Stomach (tissue), 9 donors: ENCODE measurements around the gene NR2F2. TPM values are rescaled to one million over a fixed set of nuclear protein-coding genes. Genes with fewer than 3 reads are reported as not detected.

Experiments used
- DNase-seq, 2 donors: peaks; one replicate each; pipeline versions ENCODE4 v3.0.0 to v3.0.0-alpha.2; 2013 to 2019
- H3K27ac ChIP-seq, 5 donors: fragments of 200-600 bp in 4 of 5; sonication (generic) in 4 of 5; one replicate each; pipeline ENCODE4 v1.5.1; 2013 to 2019; ENCODE audit warnings: mild to moderate bottlenecking in 1 of 5, moderate library complexity in 1 of 5
- H3K27me3 ChIP-seq, 3 donors: fragments of 200-600 bp; sonication (generic); one replicate each; pipeline ENCODE4 v1.5.1; 2017 to 2019; ENCODE audit warnings: mixed run types in 1 of 3
- H3K36me3 ChIP-seq, 4 donors: fragments of 200-600 bp; sonication (generic); 1 replicate in 3 of 4; 2 replicates in 1 of 4; pipeline ENCODE4 v1.5.1; 2016 to 2019
- H3K4me1 ChIP-seq, 4 donors: fragments of 200-600 bp; sonication (generic); one replicate each; pipeline ENCODE4 v1.5.1; 2016 to 2019
- H3K4me3 ChIP-seq, 4 donors: fragments of 200-600 bp; sonication (generic) in 3 of 4; one replicate each; pipeline ENCODE4 v1.5.1; 2016 to 2019; ENCODE audit warnings: mild to moderate bottlenecking in 1 of 4
- H3K9me3 ChIP-seq, 4 donors: fragments of 200-600 bp; sonication (generic); one replicate each; pipeline ENCODE4 v1.5.1; 2016 to 2019
- CTCF ChIP-seq, 7 experiments: fragments of 450-650 bp in 4 of 7; fragments of 200-600 bp in 3 of 7; sonication (generic) in 3 of 7; IDR thresholded peaks; one replicate each; pipeline ENCODE4 v1.5.1; 2016 to 2019; ENCODE audit warnings: antibody characterized with exemption in 7 of 7, control low read depth in 2 of 7, mild to moderate bottlenecking in 1 of 7
- EP300 ChIP-seq: sonication (generic); formaldehyde crosslinking; IDR thresholded peaks from one replicate; pipeline ENCODE4 v1.6.1; 2017; ENCODE audit warnings: antibody characterized with exemption
- POLR2A ChIP-seq, 4 donors: fragments of 450-650 bp; IDR thresholded peaks; one replicate each; pipeline ENCODE4 v1.6.1; 2016; ENCODE audit warnings: antibody characterized with exemption in 4 of 4, control low read depth in 2 of 4, mild to moderate bottlenecking in 1 of 4, moderate library complexity in 1 of 4
- POLR2AphosphoS5 ChIP-seq, 3 donors: sonication (generic); formaldehyde crosslinking; IDR thresholded peaks; one replicate each; pipeline ENCODE4 v1.6.1; 2016; ENCODE audit warnings: antibody characterized with exemption in 3 of 3
- WGBS, 5 donors: extraction: QIAGEN DNeasy Blood & Tissue Kit in 3 of 5; methylation state at CpG; one replicate each; pipeline versions ENCODE4 v1.1.5 to v1.1.7; 2013 to 2018; 5-methylcytosine and 5-hydroxymethylcytosine counted together
- intact Hi-C: fragments of 100-400 bp; cut with DNase I; formaldehyde crosslinking; loops from one replicate; pipeline ENCODE4 v1.15.1; 2023; ENCODE audit warnings: low total_unique reads
- polyA plus RNA-seq, 3 donors: library from polyadenylated mRNA; stranded (reverse); fragments of 200-250 nt; gene quantifications; one replicate each; pipeline ENCODE4 v1.2.3, GENCODE V29; 2013
- total RNA-seq, 5 donors: library from RNA; depleted of rRNA; stranded (reverse); fragments of >200 nt; gene quantifications; one replicate each; pipeline versions ENCODE4 v1.1.0 to v1.2.3, GENCODE V29; 2014 to 2016
- donor health status: healthy with polysubstance abuse.
- donor health status: Bipolar disorder and iron deficiency.
- donor health status: healthy.

The NR2F2 gene
- total and polyA plus RNA-seq, 8 donors: 30.9 to 96.2 (median 43.5) TPM

- intact Hi-C loops: no loop called here
- Histone ChIP-seq H3K9me3 (no peaks in the 10 kb centered on the region), H3K36me3 (no peaks in the 10 kb centered on the region), H3K27me3 (no peaks in the 10 kb centered on the region), H3K4me1 (peaks cover 0 to 14% (median 2%) of the 10 kb centered on the region in 4 donors), H3K27ac (no peak overlapping the region), H3K4me3 (no peak overlapping the region)
- no peak for DNase-seq
- TF ChIP-seq CTCF (IDR thresholded peaks at IDR 0.05) (no peak), POLR2AphosphoS5 (IDR thresholded peaks at IDR 0.05) (no peak), POLR2A (IDR thresholded peaks at IDR 0.05) (no peak), EP300 (no peak)
- WGBS, 5 donors: 91 to 98% (median 96%) methylated on average over 1 of the region's 1 CpG
Measured at GRCh38 chr15:96306321-96306720, 24.2 kb upstream of the NR2F2 start.

GRCh38 chr15:96307856-96308394 lies 22.6 kb upstream of the NR2F2 start:
- Histone ChIP-seq H3K4me1 (peaks cover 0 to 11% (median 2%) of the 10 kb centered on the region in 4 donors), H3K36me3 (no peaks in the 10 kb centered on the region), H3K27ac (peak overlapping the region in 2 of 5 donors; percentile 9 to 36), H3K4me3 (no peak overlapping the region), H3K27me3 (no peaks in the 10 kb centered on the region), H3K9me3 (no peaks in the 10 kb centered on the region)
- no peak for DNase-seq
- 75 to 85% (median 79%) methylated on average over 5 of the region's 5 CpGs for WGBS, 5 donors
- no peak for TF ChIP-seq POLR2AphosphoS5 (IDR thresholded peaks at IDR 0.05)
- no peak for TF ChIP-seq POLR2A (IDR thresholded peaks at IDR 0.05)
- TF ChIP-seq CTCF (IDR thresholded peaks at IDR 0.05): no peak
- TF ChIP-seq EP300: no peak
- intact Hi-C loops: no loop called here

- Histone ChIP-seq H3K4me3 (no peak overlapping the region), H3K9me3 (no peaks in the 10 kb centered on the region), H3K36me3 (no peaks in the 10 kb centered on the region), H3K27me3 (no peaks in the 10 kb centered on the region), H3K27ac (peak overlapping the region in 1 of 5 donors; percentile 9), H3K4me1 (peaks cover 0 to 11% (median 2%) of the 10 kb centered on the region in 4 donors)
- TF ChIP-seq POLR2A (IDR thresholded peaks at IDR 0.05) (no peak), CTCF (IDR thresholded peaks at IDR 0.05) (no peak), POLR2AphosphoS5 (IDR thresholded peaks at IDR 0.05) (no peak), EP300 (no peak)
- DNase-seq: no peak
- 55 to 76% (median 62%) methylated on average over 5 of the region's 5 CpGs for WGBS, 5 donors
- intact Hi-C loops: no loop called here
Measured at GRCh38 chr15:96309143-96309660, 21.3 kb upstream of the NR2F2 start.

- Histone ChIP-seq H3K27ac (no peak overlapping the region), H3K36me3 (no peaks in the 10 kb centered on the region), H3K4me1 (peaks cover 0 to 28% (median 7%) of the 10 kb centered on the region in 4 donors), H3K4me3 (no peak overlapping the region), H3K9me3 (no peaks in the 10 kb centered on the region), H3K27me3 (no peaks in the 10 kb centered on the region)
- no peak for TF ChIP-seq POLR2AphosphoS5 (IDR thresholded peaks at IDR 0.05)
- TF ChIP-seq CTCF (IDR thresholded peaks at IDR 0.05): no peak
- intact Hi-C loops: no loop called here
- WGBS, 5 donors: 71 to 85% (median 80%) methylated on average over 5 of the region's 5 CpGs
- peak in 1 of 2 donors; percentile 46 for DNase-seq
Measured at GRCh38 chr15:96311256-96311955, 19.1 kb upstream of the NR2F2 start.
